SK-N-SH treated with all-trans-retinoic acid at 6 μM for 48 hours (cell line): ENCODE results near the gene ARHGEF4.

Source experiments
- ARNTL ChIP-seq: fragments of 450-650 bp; formaldehyde crosslinking; IDR thresholded peaks from 2 replicates; pipeline ENCODE4 v1.5.0; 2020; ENCODE audit warnings: low read depth, mild to moderate bottlenecking, moderate library complexity, borderline replicate concordance
- BACH2 ChIP-seq: fragments of 250-450 bp; sonication (Bioruptor Pico); IDR thresholded peaks from 2 replicates; pipeline ENCODE4 v1.9.0; 2021; ENCODE audit warnings: mild to moderate bottlenecking, borderline replicate concordance
- CREB5 ChIP-seq: fragments of 250-450 bp; sonication (Bioruptor Pico); IDR thresholded peaks from 2 replicates; pipeline ENCODE4 v1.5.1; 2020; ENCODE audit warnings: low read depth, mild to moderate bottlenecking, moderate library complexity
- ESRRG ChIP-seq: fragments of 250-450 bp; sonication (Bioruptor Pico); IDR thresholded peaks from 2 replicates; pipeline ENCODE4 v1.6.1; 2021; ENCODE audit warnings: mild to moderate bottlenecking
- GLIS3 ChIP-seq: fragments of 250-450 bp; sonication (Bioruptor Pico); IDR thresholded peaks from 2 replicates; pipeline ENCODE4 v1.5.0; 2020; ENCODE audit warnings: mild to moderate bottlenecking, moderate library complexity
- ISL1 ChIP-seq: fragments of 250-450 bp; sonication (Bioruptor Pico); IDR thresholded peaks from 2 replicates; pipeline ENCODE4 v2.1.2; 2022; ENCODE audit warnings: mild to moderate bottlenecking, moderate library complexity
- RARB ChIP-seq: fragments of 250-450 bp; sonication (Bioruptor Pico); IDR thresholded peaks from 2 replicates; pipeline ENCODE4 v1.8.0; 2021; ENCODE audit warnings: mild to moderate bottlenecking, moderate library complexity
- TCF4 ChIP-seq: fragments of 250-450 bp; sonication (Bioruptor Pico); IDR thresholded peaks from 2 replicates; pipeline ENCODE4 v1.8.0; 2021; ENCODE audit warnings: mild to moderate bottlenecking, moderate library complexity, borderline replicate concordance
- ZC3H10 ChIP-seq: fragments of 250-450 bp; sonication (Bioruptor Pico); IDR thresholded peaks from 2 replicates; pipeline ENCODE4 v1.5.1; 2021; ENCODE audit warnings: mild to moderate bottlenecking, moderate library complexity
- ZFP3 ChIP-seq: fragments of 250-450 bp; sonication (Bioruptor Pico); IDR thresholded peaks from 2 replicates; pipeline ENCODE4 v1.5.0; 2020; ENCODE audit warnings: mild to moderate bottlenecking, moderate library complexity
- ZFP30 ChIP-seq: fragments of 450-650 bp; formaldehyde crosslinking; IDR thresholded peaks from 2 replicates; pipeline ENCODE4 v1.5.0; 2022; ENCODE audit warnings: mild to moderate bottlenecking, moderate library complexity
- TF ChIP-seq, protein P1 (sequence below): fragments of 250-450 bp; sonication (Bioruptor Pico); IDR thresholded peaks from 2 replicates; pipeline ENCODE4 v1.8.0; 2020; ENCODE audit warnings: mild to moderate bottlenecking, moderate library complexity, borderline replicate concordance

GRCh38 chr2:131048641-131049040 lies 211.9 kb downstream of the ARHGEF4 start:
- TF ChIP-seq ZFP30 (CRISPR knock-in tag) (no peak), TCF4 (CRISPR knock-in tag) (no peak), ZC3H10 (CRISPR knock-in tag) (no peak), ESRRG (no peak), BACH2 (CRISPR knock-in tag) (no peak), RARB (CRISPR knock-in tag) (no peak), GLIS3 (CRISPR knock-in tag) (no peak), ZFP3 (CRISPR knock-in tag) (no peak), ISL1 (CRISPR knock-in tag) (no peak), CREB5 (CRISPR knock-in tag) (no peak), ARNTL (CRISPR knock-in tag) (no peak)
- TF ChIP-seq, protein P1, sequence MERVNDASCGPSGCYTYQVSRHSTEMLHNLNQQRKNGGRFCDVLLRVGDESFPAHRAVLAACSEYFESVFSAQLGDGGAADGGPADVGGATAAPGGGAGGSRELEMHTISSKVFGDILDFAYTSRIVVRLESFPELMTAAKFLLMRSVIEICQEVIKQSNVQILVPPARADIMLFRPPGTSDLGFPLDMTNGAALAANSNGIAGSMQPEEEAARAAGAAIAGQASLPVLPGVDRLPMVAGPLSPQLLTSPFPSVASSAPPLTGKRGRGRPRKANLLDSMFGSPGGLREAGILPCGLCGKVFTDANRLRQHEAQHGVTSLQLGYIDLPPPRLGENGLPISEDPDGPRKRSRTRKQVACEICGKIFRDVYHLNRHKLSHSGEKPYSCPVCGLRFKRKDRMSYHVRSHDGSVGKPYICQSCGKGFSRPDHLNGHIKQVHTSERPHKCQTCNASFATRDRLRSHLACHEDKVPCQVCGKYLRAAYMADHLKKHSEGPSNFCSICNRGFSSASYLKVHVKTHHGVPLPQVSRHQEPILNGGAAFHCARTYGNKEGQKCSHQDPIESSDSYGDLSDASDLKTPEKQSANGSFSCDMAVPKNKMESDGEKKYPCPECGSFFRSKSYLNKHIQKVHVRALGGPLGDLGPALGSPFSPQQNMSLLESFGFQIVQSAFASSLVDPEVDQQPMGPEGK (CRISPR knock-in tag) = no peak
